ENCODE results near the gene CADPS2.
"Not testable (repeated sequence)": the region's sequence is repeated elsewhere in the genome, so short reads cannot be mapped to it uniquely, and the experiment has no call there.

The CADPS2 gene

GRCh38 chr7:122849957-122850328 lies 36.3 kb downstream of the CADPS2 start:
- DNase-seq, result no peak

- no peak for DNase-seq
Observed at GRCh38 chr7:122849322-122849956, 36.8 kb downstream of the CADPS2 start.

GRCh38 chr7:122847871-122848473 lies 38.3 kb downstream of the CADPS2 start:
- DNase-seq, result no peak

DNA sequence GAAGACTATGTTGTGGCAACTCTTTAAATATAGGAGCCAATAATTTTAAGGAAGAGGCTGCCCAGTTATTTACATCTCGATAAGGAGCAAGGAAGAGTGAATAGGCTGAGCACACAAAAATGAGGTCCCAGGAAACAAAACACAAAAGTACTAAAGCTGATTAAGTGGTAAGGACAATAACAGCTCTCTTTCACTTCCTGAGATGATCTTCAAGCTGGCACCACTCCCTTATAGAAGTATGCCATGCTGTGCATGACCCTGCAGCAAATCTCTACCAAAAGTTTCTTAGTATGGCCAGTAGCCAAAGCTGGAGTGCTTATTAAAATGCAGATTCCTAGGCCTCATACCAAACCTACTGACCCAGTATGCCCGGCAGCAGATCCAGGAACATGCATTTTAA lies 39.7 kb downstream of the CADPS2 start:
- no peak for DNase-seq

DNA sequence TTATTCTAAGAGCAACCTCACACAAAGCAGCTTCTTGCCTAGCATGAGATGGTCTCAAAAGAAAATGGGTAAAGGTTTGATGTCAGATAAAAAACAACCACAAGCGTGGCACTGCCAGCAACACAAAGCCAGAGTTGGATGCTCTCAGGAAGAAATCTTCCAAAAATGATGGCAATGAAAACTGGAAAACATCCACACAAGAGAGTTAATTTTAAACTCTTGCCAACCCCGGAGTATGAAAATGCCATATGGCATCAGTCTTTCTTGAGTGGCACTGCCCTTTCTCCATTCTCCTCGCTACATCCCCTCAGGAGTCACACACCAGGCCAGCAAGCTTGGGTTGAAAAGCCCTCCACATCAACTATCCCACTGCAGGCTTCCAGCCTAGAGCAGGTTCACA lies 41.0 kb downstream of the CADPS2 start:
- no peak for DNase-seq

DNA sequence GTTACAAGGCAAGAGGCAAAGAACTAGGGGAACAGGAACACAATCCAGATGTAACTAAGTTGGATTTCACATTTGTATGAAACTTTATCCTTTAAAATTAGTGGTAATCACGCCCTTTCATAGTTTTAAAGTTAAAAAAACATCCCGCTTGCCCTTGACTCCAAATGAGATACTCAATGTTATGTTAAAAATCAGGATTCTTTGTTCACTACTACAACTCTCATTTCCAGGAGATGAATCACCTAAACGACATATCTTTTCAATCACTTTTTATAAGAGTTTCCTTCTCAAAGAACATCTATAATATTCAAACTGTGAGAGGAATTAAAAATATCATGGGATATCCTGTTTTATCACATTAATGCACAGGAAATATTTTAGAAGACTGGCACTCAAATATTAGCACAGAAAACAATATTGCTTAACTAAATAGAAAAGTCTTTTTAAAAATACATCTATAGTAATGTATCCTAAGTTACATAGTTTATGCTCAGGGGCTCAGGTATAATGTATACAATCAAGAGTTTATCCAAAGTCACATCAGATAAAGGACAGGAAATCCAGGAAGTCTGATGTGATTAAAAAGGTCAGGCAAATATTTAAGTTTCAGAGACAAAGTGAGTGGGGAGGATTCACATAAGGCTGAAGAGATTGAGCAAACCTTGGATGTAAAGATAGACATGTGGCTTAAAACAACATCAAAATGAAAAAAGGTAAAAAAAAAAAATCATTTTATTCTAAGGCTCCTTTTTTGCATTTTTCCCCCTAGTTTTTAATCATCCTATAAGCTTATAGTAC lies 41.9 kb downstream of the CADPS2 start:
- no peak for DNase-seq

DNA sequence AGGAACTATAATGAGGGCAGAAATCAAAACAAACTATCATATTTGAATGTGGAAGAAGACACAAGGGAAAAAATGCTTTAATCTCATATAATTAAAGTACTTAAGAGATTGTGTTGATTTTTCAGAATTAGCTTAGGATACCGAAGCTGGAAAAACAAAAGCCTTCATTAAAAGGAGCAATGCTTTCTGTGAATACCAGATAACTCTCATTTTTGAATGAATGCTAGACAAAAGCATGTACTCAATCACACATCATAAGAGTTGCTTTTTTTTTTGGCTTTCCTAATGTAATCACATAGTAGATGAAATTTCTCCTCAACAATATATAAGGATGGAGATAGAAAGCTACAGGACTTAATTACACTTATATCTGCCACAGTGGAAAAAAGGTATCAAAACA lies 43.3 kb downstream of the CADPS2 start:
- no peak for DNase-seq

GRCh38 chr7:122836286-122836685 lies 50.0 kb downstream of the CADPS2 start:
- not testable (repeated sequence) for DNase-seq

GRCh38 chr7:122834571-122834942 lies 51.7 kb downstream of the CADPS2 start:
- not testable (repeated sequence) for DNase-seq

- DNase-seq, result no peak
Observed at GRCh38 chr7:122833888-122834570, 52.2 kb downstream of the CADPS2 start.

GRCh38 chr7:122831436-122831835 lies 54.8 kb downstream of the CADPS2 start:
- DNase-seq, result no peak

- no peak for DNase-seq
Observed at GRCh38 chr7:122829962-122830361, 56.3 kb downstream of the CADPS2 start.

GRCh38 chr7:122827763-122828162 lies 58.5 kb downstream of the CADPS2 start:
- DNase-seq, result no peak

- DNase-seq, result no peak
Observed at GRCh38 chr7:122813845-122814244, 72.4 kb downstream of the CADPS2 start.

DNA sequence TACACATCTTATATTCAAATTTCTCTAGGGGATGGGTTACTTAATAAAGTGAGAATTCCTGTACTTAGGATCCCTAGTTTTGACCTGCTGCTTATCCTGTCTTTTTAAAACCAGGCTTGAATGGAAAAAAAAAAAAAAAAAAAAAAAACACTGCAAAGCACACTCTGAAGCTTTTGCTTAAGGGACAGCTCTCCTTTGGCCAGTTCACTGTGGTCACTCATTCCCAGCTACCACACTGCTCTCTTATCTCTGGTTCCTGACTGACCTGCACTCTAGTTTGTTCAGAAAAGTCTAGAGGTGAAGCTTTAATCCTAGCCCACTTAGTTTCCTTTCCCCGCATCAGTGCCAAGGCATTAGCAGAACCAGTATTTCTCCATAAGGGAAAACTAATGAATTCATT lies 82.4 kb downstream of the CADPS2 start:
- no peak for DNase-seq

DNA sequence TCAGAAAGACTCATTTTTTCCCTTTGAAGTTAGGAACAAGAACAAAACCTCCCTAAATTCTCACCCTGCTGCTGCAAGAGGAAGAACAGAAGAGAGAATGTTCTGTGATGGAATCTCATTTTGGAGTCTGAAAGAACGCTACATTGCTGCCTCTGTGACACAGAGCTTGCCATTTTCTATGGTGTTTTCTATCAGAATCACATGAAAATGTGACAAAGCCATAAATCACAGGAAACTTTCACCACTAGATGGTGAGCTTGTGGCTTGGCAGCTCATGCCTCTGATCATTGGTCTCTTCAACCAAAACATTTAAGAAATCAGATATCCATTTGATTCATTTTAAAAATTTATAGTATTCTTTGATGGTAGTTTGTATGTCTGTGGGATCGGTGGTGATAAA lies 82.9 kb downstream of the CADPS2 start:
- no peak for DNase-seq

DNA sequence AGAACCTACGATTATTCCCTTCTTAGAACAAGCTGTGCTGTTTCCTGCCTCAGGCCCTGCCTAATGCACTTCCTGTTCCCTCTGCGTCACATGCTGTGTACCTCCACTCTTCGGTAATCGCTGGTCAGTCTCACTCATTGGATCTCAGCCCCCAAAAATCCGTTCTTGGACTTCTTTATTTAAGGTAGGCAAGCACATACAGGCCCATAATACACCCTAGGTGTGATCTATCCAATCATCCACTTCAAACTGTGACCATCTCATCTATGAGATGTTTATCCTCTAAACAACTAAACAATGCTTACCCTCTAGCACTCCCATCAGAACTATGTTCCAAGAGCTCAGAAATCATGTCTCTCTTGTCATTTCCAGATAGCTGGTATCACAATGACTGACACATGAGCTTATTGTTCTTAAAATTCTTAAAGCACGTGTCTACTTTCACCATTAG lies 83.9 kb downstream of the CADPS2 start:
- DNase-seq, result no peak

DNA sequence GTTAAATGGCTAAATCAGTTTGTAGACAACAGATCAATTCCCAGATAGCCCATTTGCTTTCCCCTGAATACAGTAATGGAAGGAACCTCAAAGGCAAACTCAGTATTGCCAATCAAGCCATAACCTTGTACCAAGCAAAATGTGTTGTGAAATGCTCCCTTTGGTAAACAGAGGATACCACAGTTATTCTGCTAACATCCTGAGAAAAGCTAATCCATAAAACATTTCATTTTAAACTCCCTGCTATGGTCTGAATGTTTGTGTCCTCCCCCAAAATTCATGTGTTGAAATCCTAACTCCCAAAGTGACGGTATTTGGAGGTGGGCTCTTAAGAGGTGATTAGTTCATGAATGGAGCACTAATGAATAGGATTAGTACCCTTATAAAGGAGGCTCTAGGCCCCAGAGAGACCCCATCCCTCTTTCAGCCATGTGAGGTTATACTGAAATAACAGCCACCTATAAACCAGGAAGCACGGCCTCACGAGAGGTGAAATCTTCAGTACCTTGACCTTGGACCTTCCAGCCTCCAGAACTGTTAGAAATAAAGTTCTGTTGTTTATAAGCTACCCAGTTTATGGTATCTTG lies 94.2 kb downstream of the CADPS2 start:
- no peak for DNase-seq

- DNase-seq, result no peak
Observed at GRCh38 chr7:122790591-122790990, 95.7 kb downstream of the CADPS2 start.

- no peak for DNase-seq
Observed at GRCh38 chr7:122790132-122790531, 96.1 kb downstream of the CADPS2 start.

DNA sequence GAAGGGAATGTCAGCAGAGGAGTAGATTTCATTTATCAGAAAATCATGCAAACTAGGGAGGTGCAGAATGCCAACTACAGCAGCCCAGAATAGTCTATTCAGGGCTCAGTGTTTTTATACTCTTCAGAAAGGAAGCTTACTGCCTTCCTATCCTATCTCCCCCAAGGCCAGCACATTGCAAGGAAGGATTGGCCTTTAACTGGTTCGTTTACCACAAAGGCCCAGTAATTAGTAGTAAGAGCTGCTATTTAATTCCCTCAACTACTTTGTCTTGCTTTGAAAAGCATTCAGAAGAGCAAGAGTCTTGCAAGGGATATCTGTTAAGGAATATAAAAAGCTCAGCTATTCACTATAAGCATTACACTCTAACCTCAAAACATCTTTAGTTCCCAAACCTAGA lies 97.1 kb downstream of the CADPS2 start:
- DNase-seq, result no peak

DNA sequence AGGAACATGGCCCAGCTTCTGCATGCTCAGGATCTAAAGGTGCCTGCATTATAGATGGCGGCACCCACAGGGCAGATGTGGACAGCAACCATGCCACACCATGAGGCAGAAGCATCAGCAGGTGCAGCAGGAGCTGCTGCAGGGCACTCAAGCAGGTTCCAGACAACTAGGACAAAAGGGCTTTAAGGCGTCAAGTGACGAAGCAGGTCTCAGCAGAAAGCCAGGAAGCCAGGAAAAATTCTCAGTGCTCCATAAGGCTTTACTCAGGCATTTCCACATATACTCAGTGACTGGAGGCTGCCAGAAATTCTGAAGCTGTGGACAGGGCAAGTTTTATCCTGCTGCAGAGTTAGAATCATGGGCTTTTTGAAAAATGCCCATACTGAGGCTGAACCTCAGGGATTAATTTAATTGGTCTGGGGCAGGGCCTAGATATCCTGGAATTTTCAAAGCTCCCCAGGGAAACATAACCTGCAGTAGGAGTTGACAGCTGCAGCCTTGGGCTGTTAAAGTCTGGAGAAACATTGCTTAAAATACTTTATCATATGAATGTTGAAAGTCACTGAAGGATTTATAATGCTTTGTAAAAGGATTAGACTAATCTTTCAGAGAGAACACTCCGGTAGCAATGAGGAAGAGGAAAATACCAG lies 115.4 kb downstream of the CADPS2 start:
- DNase-seq, result no peak

Data from right kidney (tissue), 1 donor.